ENCODE measurements around the gene GPRC5B.

Gene GPRC5B

DNA sequence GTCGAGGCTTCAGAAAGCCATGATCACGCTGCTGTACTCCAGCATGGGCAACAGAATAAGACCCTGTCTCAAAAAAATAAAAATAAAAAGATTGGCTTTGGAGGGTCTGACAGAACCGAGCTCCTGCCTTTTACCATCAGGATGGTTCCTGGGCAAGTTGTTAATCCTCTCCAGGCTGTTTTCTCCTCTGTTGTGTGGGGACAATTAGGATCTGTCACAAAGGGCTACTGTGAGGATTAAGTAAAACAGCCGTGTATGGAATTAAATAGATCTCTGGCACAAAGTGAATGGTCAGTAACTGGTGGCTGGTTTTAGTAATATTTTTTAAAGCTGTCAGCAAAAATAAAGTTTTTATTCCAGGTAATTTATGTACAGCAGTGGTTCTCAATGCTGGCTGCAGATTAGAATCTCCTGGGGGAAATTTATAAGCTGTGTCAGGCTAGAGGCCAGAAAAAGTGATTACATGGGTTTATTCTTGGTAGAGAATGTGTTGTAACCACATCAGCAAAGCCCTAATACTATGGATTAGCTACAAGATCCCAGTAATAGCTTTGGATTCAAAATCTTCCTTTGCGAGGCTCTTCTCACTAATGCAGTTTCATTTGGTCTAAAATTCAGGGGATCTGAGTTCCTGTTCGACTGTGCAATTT is 47.2 kb downstream of the GPRC5B start:
- CTCF ChIA-PET = no interaction called here
- TF ChIP-seq, protein P1, sequence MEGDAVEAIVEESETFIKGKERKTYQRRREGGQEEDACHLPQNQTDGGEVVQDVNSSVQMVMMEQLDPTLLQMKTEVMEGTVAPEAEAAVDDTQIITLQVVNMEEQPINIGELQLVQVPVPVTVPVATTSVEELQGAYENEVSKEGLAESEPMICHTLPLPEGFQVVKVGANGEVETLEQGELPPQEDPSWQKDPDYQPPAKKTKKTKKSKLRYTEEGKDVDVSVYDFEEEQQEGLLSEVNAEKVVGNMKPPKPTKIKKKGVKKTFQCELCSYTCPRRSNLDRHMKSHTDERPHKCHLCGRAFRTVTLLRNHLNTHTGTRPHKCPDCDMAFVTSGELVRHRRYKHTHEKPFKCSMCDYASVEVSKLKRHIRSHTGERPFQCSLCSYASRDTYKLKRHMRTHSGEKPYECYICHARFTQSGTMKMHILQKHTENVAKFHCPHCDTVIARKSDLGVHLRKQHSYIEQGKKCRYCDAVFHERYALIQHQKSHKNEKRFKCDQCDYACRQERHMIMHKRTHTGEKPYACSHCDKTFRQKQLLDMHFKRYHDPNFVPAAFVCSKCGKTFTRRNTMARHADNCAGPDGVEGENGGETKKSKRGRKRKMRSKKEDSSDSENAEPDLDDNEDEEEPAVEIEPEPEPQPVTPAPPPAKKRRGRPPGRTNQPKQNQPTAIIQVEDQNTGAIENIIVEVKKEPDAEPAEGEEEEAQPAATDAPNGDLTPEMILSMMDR (IDR thresholded peaks at IDR 0.05; ENCODE audit: control extremely low read depth, extremely low read depth, low read depth, missing control alignments) = no peak
- POLR2A ChIA-PET = interaction anchor here (0.5 to 0.6 kb wide), 2 partner anchors 187 to 1058 kb away, joined by 3 to 4 read pairs; no protein-coding TSS in a partner anchor
- DNase-seq (ENCODE audit: extremely low spot score) = no peak

DNA sequence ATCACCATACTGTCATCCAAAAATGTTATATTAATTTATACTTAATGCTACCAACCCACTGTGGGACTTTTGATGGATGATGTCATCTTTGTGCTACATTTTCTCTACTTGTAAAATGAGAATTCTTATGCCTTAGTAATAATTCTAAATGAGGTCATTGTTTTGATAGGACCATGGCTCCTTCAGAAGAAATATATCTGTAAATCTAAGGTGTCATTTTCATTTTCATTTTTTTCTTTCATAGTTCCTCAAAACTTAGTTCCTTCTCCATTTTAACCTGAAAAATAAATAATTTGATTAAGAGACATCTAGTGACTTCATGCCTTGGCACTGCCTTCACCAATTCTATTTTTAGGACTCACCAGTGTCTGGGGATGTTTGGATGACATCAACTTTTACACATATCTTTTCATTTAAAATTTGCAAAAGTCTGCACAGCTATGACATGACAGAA is 48.7 kb downstream of the GPRC5B start:
- no peak for DNase-seq (ENCODE audit: extremely low spot score)

DNA sequence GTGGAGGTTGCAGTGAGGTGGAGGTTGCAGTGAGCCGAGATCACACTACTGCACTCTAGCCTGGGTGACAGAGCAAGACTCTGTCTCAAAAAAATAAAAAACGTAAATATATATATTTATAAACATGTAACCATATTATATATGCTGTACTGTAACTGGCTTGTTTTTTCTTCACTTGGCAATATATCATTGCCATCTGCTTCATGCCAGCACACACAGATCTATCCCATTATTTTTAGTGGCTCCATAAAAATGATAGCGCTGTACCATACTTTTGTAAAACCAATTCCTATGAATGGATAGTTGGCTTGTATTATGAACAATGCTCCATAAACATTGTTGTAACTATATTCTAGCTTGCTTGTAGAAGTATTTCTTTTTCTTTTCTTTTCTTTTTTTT is 49.5 kb downstream of the GPRC5B start:
- TF ChIP-seq, protein P1 (IDR thresholded peaks at IDR 0.05; ENCODE audit: control extremely low read depth, extremely low read depth, low read depth, missing control alignments) = no peak
- DNase-seq (ENCODE audit: extremely low spot score) = no peak
- ChIA-PET CTCF (no interaction called here), POLR2A (no interaction called here)

More for the DNA sequence above, 48.7 kb downstream of the GPRC5B start:
- POLR2A ChIA-PET = no interaction called here
- TF ChIP-seq, protein P1 (IDR thresholded peaks at IDR 0.05; ENCODE audit: control extremely low read depth, extremely low read depth, low read depth, missing control alignments) = no peak
- CTCF ChIA-PET = no interaction called here

DNA sequence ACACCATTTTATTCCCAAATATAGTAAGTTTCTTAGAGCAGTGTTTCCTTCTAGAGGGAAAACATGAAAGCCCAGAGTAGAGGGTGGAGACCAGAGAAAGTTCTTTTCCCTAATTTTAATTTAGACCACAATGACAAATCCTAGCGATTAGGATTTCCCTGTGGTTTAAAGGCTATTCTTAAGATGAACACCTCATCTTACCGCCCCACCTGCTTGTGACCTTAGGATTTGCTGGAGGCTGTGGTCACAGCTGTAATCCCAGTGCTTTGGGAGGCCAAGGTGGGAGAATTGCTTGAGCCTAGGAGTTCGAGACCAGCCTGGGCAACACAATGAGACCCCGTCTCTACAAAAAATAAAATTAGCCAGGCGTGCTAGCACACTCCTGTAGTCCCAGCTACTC is 51.1 kb downstream of the GPRC5B start:
- ChIA-PET CTCF (no interaction called here), POLR2A (no interaction called here)
- TF ChIP-seq, protein P1 (IDR thresholded peaks at IDR 0.05; ENCODE audit: control extremely low read depth, extremely low read depth, low read depth, missing control alignments) = no peak
- DNase-seq (ENCODE audit: extremely low spot score) = no peak

DNA sequence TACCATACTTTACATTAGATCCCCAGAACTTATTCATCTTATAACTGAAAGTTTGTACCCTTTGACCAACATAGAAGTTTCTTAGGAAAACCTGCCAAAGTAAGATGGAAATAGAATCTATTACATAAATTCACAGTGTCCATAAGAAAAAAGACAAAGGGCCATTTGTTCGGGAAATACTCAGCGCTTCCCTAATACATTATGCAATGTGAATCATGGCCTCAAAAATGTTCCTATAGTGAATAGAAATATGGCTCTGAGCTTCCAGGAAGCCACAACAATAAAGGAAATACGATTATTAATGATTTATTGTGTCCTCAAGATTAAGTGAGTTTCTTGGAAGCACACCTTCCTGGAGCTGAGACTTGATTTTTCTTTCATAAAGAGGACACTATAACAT is 51.5 kb downstream of the GPRC5B start:
- TF ChIP-seq, protein P1 (IDR thresholded peaks at IDR 0.05; ENCODE audit: control extremely low read depth, extremely low read depth, low read depth, missing control alignments) = no peak
- ChIA-PET CTCF (no interaction called here), POLR2A (no interaction called here)
- DNase-seq (ENCODE audit: extremely low spot score) = no peak

DNA sequence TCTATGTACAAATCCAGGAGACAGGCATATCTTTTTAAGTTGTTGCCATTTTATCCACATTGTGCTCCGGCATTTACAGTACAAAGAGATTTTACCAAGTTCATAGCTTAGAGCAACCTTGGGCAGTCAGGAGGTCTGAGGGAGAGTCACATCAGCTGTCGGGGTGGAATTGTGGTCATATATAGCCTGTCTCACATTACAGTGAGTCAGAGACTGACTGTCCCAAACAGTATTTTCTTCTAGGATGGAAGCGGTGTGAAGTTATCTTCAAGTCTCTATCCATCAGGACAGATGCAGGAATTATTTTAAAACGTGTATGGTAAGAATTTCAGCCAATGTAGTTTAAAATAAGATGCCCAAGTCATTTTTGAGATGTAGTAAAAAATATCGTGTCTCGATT is 53.0 kb downstream of the GPRC5B start:
- CTCF ChIA-PET = interaction anchor here (0.8 to 1.0 kb wide), 2 partner anchors 13 to 55 kb away, joined by 3 read pairs; no protein-coding TSS in a partner anchor
- POLR2A ChIA-PET = no interaction called here
- no peak for DNase-seq (ENCODE audit: extremely low spot score)
- TF ChIP-seq, protein P1 (IDR thresholded peaks at IDR 0.05; ENCODE audit: control extremely low read depth, extremely low read depth, low read depth, missing control alignments) = no peak

Measured in GM10248 (cell line).